Upper lobe of left lung (tissue), 4 donors: ENCODE data around the gene TOMM40.

ENCODE experiments used
- POLR2A ChIP-seq, 4 donors: fragments of 450-650 bp; IDR thresholded peaks; one replicate each; pipeline ENCODE4 v1.5.1; 2016 to 2017; ENCODE audit warnings: antibody characterized with exemption in 4 of 4, mild to moderate bottlenecking in 2 of 4
- POLR2AphosphoS5 ChIP-seq, 2 donors: sonication (generic); formaldehyde crosslinking; IDR thresholded peaks; one replicate each; pipeline ENCODE4 v1.5.1; 2017; ENCODE audit warnings: antibody characterized with exemption in 2 of 2
- TF ChIP-seq, protein P1 (sequence below), 6 experiments: fragments of 450-650 bp in 4 of 6; fragments of 200-600 bp in 2 of 6; sonication (generic) in 2 of 6; IDR thresholded peaks; one replicate each; pipeline ENCODE4 v1.5.1; 2016 to 2019; ENCODE audit warnings: antibody characterized with exemption in 6 of 6

DNA sequence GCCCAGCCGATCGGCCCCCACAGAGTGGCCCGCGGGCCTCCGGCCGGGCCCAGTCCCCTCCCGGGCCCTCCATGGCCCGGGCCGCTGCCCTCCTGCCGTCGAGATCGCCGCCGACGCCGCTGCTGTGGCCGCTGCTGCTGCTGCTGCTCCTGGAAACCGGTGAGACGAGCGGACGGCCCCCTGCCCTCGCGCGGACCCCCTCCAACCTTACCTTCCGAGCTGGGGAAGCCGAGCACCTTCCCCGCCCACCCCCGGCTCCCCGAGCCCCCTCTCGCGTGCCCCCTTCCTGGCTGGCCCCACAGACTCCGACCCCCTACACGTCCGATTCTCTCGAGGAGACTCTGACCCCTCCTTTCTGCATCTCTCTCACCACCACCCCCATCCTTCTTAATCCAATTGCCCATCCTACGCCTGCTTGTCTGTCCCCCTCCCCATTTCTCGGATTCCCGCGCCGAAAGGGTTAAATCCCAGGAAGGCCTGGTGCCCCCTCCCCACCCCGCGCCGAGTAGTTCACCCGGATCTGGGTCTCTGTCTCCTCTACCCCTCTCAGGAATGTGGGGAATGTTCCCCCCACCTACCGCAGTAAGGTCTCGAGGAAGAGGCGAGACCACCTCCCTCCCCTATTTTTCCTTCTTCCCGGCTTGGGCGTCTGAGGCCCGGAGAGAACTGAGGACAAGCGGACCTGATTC, 44.5 kb upstream of the TOMM40 start:
- TF ChIP-seq, protein P1, sequence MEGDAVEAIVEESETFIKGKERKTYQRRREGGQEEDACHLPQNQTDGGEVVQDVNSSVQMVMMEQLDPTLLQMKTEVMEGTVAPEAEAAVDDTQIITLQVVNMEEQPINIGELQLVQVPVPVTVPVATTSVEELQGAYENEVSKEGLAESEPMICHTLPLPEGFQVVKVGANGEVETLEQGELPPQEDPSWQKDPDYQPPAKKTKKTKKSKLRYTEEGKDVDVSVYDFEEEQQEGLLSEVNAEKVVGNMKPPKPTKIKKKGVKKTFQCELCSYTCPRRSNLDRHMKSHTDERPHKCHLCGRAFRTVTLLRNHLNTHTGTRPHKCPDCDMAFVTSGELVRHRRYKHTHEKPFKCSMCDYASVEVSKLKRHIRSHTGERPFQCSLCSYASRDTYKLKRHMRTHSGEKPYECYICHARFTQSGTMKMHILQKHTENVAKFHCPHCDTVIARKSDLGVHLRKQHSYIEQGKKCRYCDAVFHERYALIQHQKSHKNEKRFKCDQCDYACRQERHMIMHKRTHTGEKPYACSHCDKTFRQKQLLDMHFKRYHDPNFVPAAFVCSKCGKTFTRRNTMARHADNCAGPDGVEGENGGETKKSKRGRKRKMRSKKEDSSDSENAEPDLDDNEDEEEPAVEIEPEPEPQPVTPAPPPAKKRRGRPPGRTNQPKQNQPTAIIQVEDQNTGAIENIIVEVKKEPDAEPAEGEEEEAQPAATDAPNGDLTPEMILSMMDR (IDR thresholded peaks at IDR 0.05): no peak
- no peak for TF ChIP-seq POLR2AphosphoS5 (IDR thresholded peaks at IDR 0.05)
- no peak for TF ChIP-seq POLR2A (IDR thresholded peaks at IDR 0.05)
